ENCODE data around the gene MT1F.

DNA sequence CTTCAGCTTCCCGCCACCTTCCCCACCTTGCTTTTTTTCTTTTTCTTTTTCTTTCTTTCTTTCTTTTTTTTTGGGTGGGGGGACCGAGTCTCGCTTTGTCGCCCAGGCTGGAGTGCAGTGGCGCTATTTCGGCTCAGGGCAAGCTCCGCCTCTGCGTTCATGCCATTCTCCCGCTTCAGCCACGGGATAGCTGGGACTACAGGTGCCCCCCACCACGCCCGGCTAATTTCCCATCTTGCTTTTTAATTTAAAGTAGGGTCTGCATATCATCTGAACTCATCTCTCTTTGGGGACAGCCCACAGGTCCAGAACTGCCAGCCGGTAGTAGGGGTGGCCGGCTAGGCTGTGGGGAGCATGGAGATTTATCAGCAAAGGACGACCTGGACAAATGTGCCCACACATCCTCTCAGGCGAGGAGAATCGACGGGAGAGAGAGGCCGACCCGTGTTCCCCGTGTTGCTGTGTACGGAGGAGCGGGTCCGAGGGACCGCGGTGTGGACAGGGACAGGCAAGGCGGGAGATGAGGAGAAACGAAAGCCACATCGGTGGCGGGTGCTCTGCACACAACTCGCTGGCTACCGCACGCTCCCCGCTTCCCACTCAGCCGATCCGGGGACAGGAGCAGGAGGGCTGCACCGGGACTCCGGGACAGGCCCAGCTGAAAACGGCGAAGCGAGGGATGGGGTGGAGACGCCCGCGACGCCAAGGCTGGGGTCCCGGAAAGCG is 22.9 kb upstream of the MT1F start:
- TF ChIP-seq RAD21 (conservative IDR thresholded peaks at IDR 0.05) (no peak), SMC3 (conservative IDR thresholded peaks at IDR 0.05; ENCODE audit: poor library complexity) (no peak)
- TF ChIP-seq, protein P1, sequence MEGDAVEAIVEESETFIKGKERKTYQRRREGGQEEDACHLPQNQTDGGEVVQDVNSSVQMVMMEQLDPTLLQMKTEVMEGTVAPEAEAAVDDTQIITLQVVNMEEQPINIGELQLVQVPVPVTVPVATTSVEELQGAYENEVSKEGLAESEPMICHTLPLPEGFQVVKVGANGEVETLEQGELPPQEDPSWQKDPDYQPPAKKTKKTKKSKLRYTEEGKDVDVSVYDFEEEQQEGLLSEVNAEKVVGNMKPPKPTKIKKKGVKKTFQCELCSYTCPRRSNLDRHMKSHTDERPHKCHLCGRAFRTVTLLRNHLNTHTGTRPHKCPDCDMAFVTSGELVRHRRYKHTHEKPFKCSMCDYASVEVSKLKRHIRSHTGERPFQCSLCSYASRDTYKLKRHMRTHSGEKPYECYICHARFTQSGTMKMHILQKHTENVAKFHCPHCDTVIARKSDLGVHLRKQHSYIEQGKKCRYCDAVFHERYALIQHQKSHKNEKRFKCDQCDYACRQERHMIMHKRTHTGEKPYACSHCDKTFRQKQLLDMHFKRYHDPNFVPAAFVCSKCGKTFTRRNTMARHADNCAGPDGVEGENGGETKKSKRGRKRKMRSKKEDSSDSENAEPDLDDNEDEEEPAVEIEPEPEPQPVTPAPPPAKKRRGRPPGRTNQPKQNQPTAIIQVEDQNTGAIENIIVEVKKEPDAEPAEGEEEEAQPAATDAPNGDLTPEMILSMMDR (IDR thresholded peaks at IDR 0.05; ENCODE audit: poor library complexity, severe bottlenecking) = no peak

Measured in neural cell (in vitro differentiated cells).